ENCODE results near the gene ADRB1. TPM values are rescaled to one million over a fixed set of nuclear protein-coding genes. Genes with fewer than 3 reads are reported as not detected.
A peak's percentile ranks its signal among the peaks of the same experiment; 100 is the strongest.

Gene ADRB1
- total RNA-seq, 1 donor from 2014 or later, result 0.07 TPM

GRCh38 chr10:114045136-114046086, 1.7 kb downstream of the ADRB1 start:
- no peak overlapping the region for H3K27ac Mint-ChIP-seq (ENCODE audit: unreplicated experiment)
- no peaks in the 10 kb centered on the region for H3K36me3 Mint-ChIP-seq (ENCODE audit: low read depth)
- peaks cover 17% of the 10 kb centered on the region for H3K27me3 Mint-ChIP-seq (ENCODE audit: low read depth)
- H3K4me1 Mint-ChIP-seq (ENCODE audit: low read depth), result peaks cover 19% of the 10 kb centered on the region
- peak overlapping the region; percentile 56 for H3K4me3 Mint-ChIP-seq (ENCODE audit: unreplicated experiment)
- DNase-seq (ENCODE audit: low spot score), result no peak
- H3K9me3 Mint-ChIP-seq (ENCODE audit: low read depth), result no peaks in the 10 kb centered on the region
- TF ChIP-seq CTCF (IDR thresholded peaks at IDR 0.05), result no peak

GRCh38 chr10:114046087-114046458, 2.4 kb downstream of the ADRB1 start:
- Mint-ChIP-seq H3K9me3 (ENCODE audit: low read depth) (no peaks in the 10 kb centered on the region), H3K4me3 (ENCODE audit: unreplicated experiment) (no peak overlapping the region), H3K36me3 (ENCODE audit: low read depth) (no peaks in the 10 kb centered on the region), H3K27me3 (ENCODE audit: low read depth) (peaks cover 20% of the 10 kb centered on the region), H3K4me1 (ENCODE audit: low read depth) (peaks cover 19% of the 10 kb centered on the region), H3K27ac (ENCODE audit: unreplicated experiment) (no peak overlapping the region)
- TF ChIP-seq CTCF (IDR thresholded peaks at IDR 0.05), result no peak
- no peak for DNase-seq (ENCODE audit: low spot score)

GRCh38 chr10:114048472-114048871, 4.8 kb downstream of the ADRB1 start:
- TF ChIP-seq CTCF (IDR thresholded peaks at IDR 0.05), result no peak
- Mint-ChIP-seq H3K9me3 (ENCODE audit: low read depth) (no peaks in the 10 kb centered on the region), H3K27ac (ENCODE audit: unreplicated experiment) (no peak overlapping the region), H3K36me3 (ENCODE audit: low read depth) (no peaks in the 10 kb centered on the region), H3K4me1 (ENCODE audit: low read depth) (peaks cover 16% of the 10 kb centered on the region), H3K4me3 (ENCODE audit: unreplicated experiment) (no peak overlapping the region), H3K27me3 (ENCODE audit: low read depth) (peaks cover 25% of the 10 kb centered on the region)
- no peak for DNase-seq (ENCODE audit: low spot score)

GRCh38 chr10:114051714-114052113, 8.0 kb downstream of the ADRB1 start:
- DNase-seq (ENCODE audit: low spot score), result no peak
- no peak for TF ChIP-seq CTCF (IDR thresholded peaks at IDR 0.05)
- H3K4me1 Mint-ChIP-seq (ENCODE audit: low read depth), result peaks cover 8% of the 10 kb centered on the region
- no peak overlapping the region for H3K4me3 Mint-ChIP-seq (ENCODE audit: unreplicated experiment)
- H3K36me3 Mint-ChIP-seq (ENCODE audit: low read depth), result no peaks in the 10 kb centered on the region
- H3K27me3 Mint-ChIP-seq (ENCODE audit: low read depth), result peaks cover 15% of the 10 kb centered on the region
- H3K27ac Mint-ChIP-seq (ENCODE audit: unreplicated experiment), result no peak overlapping the region
- H3K9me3 Mint-ChIP-seq (ENCODE audit: low read depth), result no peaks in the 10 kb centered on the region

- Mint-ChIP-seq H3K4me3 (ENCODE audit: unreplicated experiment) (no peak overlapping the region), H3K27me3 (ENCODE audit: low read depth) (peaks cover 15% of the 10 kb centered on the region), H3K4me1 (ENCODE audit: low read depth) (peaks cover 8% of the 10 kb centered on the region), H3K27ac (ENCODE audit: unreplicated experiment) (no peak overlapping the region), H3K36me3 (ENCODE audit: low read depth) (no peaks in the 10 kb centered on the region), H3K9me3 (ENCODE audit: low read depth) (no peaks in the 10 kb centered on the region)
- TF ChIP-seq CTCF (IDR thresholded peaks at IDR 0.05), result no peak
- no peak for DNase-seq (ENCODE audit: low spot score)
These were observed 8.6 kb downstream of the ADRB1 start for GRCh38 chr10:114052255-114052654.
